ENCODE results near the gene ZNF778.
A peak's percentile ranks its signal among the peaks of the same experiment; 100 is the strongest.

Gene ZNF778

GRCh38 chr16:89217388-89218191 is at the start of gene ZNF778:
Gene ZNF778, plus strand, starts transcription at chr16:89217703. Its CDS starts 3,425 bp downstream, at chr16:89221128.
- DNase-seq (ENCODE audit: low read depth), result peak; percentile 65

GRCh38 chr16:89168381-89169189 is 48.9 kb upstream of the ZNF778 start:
- DNase-seq (ENCODE audit: low read depth), result no peak

- no peak for DNase-seq (ENCODE audit: low read depth)
Measured at GRCh38 chr16:89169778-89170177, 47.7 kb upstream of the ZNF778 start.

GRCh38 chr16:89170346-89171215 is 46.9 kb upstream of the ZNF778 start:
- no peak for DNase-seq (ENCODE audit: low read depth)

- peak; percentile 84 for DNase-seq (ENCODE audit: low read depth)
Measured at GRCh38 chr16:89171216-89172170, 46.0 kb upstream of the ZNF778 start, which contains the start of gene CDH15. Gene CDH15, plus strand, starts transcription at chr16:89171748. Its CDS starts 84 bp downstream, at chr16:89171832.

- DNase-seq (ENCODE audit: low read depth), result no peak
Measured at GRCh38 chr16:89172171-89172527, 45.4 kb upstream of the ZNF778 start.

GRCh38 chr16:89172528-89173173 is 44.9 kb upstream of the ZNF778 start:
- no peak for DNase-seq (ENCODE audit: low read depth)

- no peak for DNase-seq (ENCODE audit: low read depth)
Measured at GRCh38 chr16:89173174-89173921, 44.2 kb upstream of the ZNF778 start.

GRCh38 chr16:89174055-89174827 is 43.3 kb upstream of the ZNF778 start:
- no peak for DNase-seq (ENCODE audit: low read depth)

GRCh38 chr16:89174877-89175276 is 42.6 kb upstream of the ZNF778 start:
- DNase-seq (ENCODE audit: low read depth), result no peak

GRCh38 chr16:89175280-89176146 is 42.0 kb upstream of the ZNF778 start:
- no peak for DNase-seq (ENCODE audit: low read depth)

- DNase-seq (ENCODE audit: low read depth), result no peak
Measured at GRCh38 chr16:89176147-89176690, 41.3 kb upstream of the ZNF778 start.

GRCh38 chr16:89176717-89177116 is 40.8 kb upstream of the ZNF778 start:
- DNase-seq (ENCODE audit: low read depth), result no peak

GRCh38 chr16:89177501-89177900 is 40.0 kb upstream of the ZNF778 start:
- no peak for DNase-seq (ENCODE audit: low read depth)

- no peak for DNase-seq (ENCODE audit: low read depth)
Measured at GRCh38 chr16:89178453-89179147, 38.9 kb upstream of the ZNF778 start.

- DNase-seq (ENCODE audit: low read depth), result no peak
Measured at GRCh38 chr16:89179148-89179484, 38.4 kb upstream of the ZNF778 start.

- no peak for DNase-seq (ENCODE audit: low read depth)
Measured at GRCh38 chr16:89179656-89180315, 37.7 kb upstream of the ZNF778 start.
